COLO829 (cell line): ENCODE measurements around the gene EMSY.

Source experiments
- DNase-seq: peaks from one replicate; pipeline ENCODE4 v3.0.0; 2012; ENCODE audit warnings: low spot score

Gene EMSY

GRCh38 chr11:76598426-76598839, 153.6 kb downstream of the EMSY start:
- no peak for DNase-seq

GRCh38 chr11:76599041-76600013, 154.5 kb downstream of the EMSY start:
- DNase-seq, result no peak

- no peak for DNase-seq
These were observed 155.4 kb downstream of the EMSY start for GRCh38 chr11:76600124-76600655.

- no peak for DNase-seq
These were observed 156.5 kb downstream of the EMSY start for GRCh38 chr11:76601272-76601671.

GRCh38 chr11:76601724-76602123, 156.9 kb downstream of the EMSY start:
- DNase-seq, result no peak

GRCh38 chr11:76602431-76602861, 157.6 kb downstream of the EMSY start:
- DNase-seq, result no peak
